NCI-H2107 treated with DMSO at 0.1 percent for 48 hours (cell line): ENCODE data around the gene SPAG5.

ENCODE experiments used
- DNase-seq: peaks from one replicate; lab custom pipeline; 2025; ENCODE audit not compliant: unreplicated experiment; lab: John Stamatoyannopoulos, UW

The SPAG5 gene

DNA sequence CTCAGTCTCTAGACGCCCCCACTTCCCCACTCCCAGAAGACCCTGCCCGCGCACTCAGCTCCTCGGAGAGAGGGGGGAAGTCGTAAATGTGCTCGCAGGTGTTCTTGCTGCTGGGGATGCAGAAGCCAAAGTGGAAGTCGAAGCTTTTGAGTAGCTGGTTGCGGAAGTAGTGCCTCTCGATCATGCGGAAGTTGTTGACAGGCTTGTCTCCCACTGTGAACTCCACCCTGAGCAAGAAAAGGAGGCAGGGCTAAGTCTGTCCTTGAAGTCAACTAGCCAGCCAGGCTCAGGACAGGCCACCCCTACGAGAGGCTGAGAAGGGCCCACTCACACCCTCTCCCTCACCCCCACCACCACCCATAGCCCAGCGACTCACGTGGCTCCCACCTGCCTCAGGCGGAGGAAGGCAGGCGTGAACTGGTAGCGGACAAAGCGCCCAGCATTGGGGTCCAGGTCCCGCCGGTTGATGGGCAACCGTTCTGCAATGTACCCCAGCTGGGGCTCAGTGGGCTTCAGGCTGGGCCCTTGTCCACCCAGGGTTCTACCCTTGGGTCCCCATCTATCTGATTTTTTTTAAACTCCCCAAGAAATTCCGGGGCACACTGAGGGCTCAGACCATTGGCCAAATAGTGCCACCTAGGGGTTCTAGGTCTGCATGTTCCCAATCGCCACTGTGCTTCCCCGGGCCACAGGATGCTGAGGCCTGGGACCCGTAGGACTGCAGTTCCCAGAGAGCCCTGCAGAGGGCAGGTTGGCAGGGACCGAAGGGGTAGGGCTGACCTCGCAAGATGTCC, 51.0 kb downstream of the SPAG5 start:
- DNase-seq = no peak

DNA sequence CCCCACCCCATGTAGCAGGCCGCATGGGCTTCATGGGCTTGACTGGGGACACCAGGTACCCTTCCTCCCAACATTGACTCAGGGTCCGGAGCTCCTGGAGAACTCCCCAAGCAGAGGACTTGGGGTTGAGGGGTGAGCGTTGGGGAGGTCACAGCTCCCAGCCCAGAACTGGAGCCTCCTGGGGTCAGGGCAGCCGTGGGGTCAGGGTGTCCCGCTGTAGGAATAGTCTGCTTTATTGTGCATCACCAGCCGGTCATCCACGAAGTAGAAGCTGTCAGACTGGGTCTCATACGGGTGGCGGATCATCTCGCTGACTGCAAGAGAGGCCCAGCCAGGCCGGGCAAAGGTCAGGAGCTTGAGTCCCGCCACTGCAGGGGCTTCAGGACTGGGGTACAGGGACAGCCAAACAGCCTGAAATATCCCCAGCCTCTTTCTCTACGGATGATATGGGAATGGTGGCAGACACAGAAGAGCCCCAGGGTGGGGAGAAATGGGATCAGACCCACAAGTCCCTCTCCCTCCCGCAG, 51.7 kb downstream of the SPAG5 start:
- DNase-seq = no peak

DNA sequence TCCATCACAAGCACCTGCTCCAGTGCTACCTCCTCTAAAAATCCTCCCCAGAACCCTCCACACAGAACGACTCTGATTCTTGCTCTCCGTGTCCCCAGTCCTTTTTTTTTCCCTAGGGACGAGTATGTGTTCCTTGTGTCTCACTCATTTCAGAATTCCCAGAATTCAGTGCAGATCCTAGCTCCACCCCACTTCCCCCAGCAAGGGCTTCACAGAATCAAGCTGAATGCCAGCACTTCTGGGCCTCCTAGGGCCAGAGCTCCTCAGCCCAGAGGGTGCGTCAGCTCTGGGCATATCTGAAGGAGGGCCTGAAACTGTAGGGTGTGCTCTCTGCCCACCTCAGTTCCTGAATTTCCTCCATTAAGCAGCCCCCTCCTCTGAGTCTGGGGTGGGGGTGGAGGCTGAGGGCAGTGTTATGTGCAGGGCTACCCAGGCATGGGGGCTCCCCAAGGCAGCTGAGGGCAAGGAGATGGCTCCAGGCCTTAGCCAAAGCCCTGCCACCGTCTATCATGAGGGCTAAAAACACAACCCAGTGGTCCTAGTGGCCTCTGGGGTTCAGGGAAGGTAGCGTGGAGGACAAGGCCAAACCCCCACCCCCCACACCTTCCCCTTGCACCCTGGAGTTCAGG, 52.9 kb downstream of the SPAG5 start:
- no peak for DNase-seq

DNA sequence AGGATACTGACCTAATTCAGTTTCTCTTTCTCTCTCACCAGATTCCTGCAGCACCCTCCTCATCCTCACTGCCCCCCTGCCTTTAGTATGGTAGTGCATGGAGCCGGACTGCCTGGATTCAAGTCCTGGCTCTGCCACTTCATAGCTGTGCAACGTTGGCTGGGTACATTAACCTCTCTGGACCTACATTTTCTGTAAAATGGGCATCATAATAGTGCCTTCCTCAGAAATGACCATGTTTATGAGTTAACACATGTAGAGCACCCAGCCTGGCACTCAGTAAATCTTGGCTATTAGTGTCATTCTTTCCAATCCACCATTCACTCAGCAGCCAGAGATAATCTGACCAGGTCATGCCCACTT, 53.7 kb downstream of the SPAG5 start:
- DNase-seq = no peak

DNA sequence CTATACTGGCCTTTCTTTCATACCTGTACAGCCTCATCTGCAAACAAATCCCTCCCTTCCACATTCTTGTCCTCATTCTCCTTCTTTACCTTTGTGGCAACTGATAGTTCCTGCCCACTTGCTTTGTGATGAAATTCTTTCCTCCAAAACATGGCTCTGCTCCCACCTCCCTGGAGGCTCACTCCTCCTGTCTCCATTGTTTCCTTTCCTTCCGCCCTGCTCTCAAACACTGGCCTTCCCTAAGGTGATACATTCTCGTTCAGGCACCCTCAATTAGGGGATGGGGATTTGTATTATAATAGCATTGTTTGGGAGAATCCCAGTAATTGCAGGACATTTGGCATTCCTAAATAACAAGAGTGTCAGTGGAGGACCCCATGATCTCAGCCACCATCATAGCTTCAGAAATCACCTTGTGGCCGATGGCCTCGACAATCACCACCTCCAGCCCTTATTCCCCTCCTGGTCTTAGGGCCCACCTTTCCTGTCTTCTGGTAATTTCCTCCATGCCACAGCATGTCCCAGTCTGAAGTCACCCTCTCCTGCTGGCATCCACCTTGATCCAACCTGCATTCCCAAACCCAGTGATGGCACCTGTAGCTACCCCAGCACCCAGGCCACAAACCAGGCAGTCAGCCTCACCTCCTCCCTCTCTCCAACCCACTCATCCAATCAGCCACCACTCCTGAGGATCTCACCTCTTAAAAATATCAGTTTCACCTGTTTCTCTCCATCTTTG, 54.3 kb downstream of the SPAG5 start:
- DNase-seq = no peak

DNA sequence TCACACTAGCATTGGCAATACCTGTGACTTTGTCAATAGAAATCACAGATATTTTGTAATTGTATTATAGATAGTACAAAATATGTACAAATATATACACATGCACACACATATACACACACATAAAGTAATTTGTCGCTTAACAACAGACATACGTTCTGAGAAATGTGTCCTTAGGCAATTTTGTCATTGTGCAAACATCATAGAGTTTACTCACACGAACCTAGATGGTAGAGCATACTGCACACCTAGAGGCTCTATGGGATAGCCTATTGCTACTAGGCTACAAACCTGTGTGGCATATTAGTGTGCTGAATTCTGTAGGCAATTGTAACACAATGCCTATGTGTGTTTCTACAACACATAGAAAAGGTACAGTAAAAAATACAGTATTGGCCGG, 57.4 kb downstream of the SPAG5 start:
- no peak for DNase-seq

DNA sequence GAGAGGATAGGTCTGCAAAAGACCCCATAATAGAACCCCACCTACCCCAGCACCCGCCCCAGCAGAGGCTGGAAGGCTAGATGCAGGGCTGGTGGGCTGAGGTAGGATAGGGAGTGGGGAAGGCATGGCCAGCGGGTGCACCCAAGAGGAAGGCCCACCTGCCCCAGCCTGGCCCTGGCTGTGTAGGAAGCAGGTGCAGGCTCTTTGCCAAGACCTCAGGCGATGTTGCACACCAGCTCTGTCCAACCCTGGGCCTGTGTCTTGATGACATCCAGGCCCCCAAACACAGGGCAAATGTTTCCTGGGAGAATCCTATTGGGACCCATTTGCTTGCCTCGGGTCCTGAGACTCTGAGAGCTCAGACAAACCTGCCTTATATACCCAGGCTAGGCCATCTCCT, 58.6 kb downstream of the SPAG5 start:
- no peak for DNase-seq

DNA sequence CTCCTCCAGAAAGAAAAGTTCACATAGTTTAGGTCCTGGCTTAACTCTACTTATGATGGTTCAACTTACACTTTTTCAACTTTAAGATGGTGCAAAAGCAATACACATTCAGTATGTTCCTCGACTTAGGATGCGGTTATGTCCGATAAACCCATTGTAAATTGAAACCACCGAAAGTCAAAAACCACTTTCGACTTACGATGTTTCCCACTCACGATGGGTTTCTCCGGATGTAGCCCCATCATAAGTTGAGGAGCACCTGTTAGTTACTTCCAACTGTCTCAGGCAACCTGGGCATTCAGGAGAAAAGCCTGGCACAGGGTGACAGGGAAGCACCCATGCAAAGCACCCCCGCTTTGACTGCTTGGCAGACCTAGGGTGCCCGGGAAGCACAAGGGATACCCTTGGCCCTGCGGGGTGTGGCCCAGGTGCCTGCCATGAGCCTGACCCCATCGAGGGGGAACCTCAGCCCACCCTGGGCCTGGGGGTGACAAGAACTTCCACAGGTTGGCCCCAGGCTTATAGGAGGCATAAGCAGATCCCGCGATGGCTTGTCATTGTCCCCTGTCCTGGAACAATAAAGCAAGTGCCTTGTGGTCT, 60.4 kb downstream of the SPAG5 start:
- DNase-seq = no peak

DNA sequence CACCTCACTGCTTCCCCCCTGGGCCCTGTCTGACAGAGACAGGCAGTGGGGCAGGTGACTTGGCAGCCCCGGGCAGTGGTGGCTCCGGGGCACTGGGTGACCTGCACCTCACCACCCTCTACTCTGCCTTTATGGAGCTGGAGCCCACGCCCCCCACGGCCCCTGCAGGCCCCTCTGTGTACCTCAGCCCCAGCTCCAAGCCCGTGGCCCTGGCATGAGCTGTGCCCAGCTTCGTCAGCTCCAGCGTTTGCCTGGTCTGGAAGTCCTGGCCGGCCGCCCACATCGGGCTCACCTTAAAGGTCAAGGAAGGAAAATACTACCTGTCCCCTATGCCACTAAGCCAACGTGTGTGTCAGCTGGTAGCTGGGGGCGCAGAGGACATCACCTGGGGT, 61.6 kb downstream of the SPAG5 start:
- DNase-seq = no peak

DNA sequence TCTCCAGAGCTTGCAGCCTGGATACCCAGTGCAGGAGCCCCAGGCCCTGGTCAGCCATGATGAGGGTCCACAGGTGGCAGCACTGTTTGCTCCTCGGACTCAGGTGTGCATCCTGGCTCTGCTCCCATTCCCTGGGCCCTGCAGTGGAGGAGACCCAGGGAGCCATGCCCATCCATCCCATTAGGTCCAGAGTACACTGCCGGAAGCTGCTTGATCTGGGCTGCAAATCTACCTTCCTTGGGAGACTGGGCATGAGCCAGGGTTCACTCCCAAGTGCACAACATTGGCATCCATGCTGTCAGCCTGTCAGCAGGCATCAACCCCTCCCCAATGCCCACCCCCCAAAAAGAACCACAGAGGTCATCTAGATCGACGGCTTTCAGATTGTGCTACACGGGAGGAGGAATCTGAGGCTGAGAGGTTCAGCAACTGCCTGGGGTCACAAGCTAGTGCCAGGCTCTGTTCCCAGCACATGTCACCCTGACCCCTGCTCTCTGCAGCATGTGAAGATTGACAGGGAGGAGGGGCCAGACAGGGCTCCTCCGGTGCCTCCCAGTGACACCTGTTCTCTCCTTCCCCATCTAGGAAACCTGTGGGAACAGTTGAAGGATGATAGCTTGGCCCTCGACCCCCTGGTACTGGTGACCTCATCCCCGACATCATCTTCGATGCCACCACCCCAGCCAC, 62.1 kb downstream of the SPAG5 start:
- no peak for DNase-seq

DNA sequence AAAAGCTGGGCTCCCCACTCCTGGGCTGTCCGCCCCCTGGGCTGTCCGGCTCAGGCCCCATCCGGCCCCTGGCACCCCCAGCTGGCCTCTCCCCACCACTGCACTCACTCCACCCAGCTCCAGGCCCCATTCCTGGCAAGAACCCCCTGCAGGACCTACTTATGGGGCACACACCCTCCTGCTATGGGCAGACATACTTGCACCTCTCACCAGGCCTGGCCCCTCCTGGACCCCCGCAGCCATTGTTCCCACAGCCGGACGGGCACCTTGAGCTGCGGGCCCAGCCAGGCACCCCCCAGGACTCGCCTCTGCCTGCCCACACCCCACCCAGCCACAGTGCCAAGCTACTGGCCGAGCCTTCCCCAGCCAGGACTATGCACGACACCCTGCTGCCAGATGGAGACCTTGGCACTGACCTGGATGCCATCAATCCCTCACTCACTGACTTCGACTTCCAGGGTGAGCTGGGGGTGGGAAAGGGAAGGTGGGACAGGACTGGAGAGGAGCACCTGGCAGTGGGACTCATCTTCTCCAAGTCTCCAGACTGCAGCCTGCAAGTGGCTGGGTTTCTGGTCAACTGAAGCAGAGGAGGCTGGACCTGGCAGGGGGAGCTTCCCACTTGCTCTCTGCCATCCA, 64.0 kb downstream of the SPAG5 start:
- DNase-seq = no peak

DNA sequence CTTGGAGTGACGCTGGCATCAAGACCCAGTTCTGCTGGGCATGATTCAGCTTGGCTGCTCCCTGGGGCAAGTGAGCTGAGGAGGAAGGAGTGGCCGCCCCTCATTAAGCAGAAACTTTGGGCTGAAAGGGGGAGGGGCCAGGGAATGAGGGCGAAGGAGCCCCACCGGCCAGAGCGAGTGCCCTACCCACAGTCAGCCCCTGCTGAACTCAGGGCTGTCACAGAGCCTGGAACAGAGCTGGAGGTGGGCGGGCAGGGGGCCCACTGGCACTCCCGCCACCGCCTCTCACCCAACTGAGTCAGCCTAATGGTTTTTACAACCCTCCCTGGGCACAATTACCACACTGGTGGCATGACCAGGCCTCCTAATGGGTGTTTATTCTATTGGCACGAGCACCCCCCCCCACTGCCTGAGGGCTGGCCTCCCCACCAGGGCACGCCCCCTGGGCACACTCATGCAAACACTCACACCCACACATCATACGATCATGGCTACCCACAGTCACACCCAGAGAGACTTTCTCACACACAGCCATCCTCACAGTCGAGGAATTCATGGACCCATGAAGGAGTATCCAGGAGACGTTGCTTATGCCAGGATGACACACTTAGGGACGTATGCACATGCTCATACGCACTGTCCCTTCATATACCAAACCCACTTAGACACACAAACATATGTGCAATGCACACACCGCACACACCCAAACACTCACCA, 65.6 kb downstream of the SPAG5 start:
- DNase-seq = no peak

DNA sequence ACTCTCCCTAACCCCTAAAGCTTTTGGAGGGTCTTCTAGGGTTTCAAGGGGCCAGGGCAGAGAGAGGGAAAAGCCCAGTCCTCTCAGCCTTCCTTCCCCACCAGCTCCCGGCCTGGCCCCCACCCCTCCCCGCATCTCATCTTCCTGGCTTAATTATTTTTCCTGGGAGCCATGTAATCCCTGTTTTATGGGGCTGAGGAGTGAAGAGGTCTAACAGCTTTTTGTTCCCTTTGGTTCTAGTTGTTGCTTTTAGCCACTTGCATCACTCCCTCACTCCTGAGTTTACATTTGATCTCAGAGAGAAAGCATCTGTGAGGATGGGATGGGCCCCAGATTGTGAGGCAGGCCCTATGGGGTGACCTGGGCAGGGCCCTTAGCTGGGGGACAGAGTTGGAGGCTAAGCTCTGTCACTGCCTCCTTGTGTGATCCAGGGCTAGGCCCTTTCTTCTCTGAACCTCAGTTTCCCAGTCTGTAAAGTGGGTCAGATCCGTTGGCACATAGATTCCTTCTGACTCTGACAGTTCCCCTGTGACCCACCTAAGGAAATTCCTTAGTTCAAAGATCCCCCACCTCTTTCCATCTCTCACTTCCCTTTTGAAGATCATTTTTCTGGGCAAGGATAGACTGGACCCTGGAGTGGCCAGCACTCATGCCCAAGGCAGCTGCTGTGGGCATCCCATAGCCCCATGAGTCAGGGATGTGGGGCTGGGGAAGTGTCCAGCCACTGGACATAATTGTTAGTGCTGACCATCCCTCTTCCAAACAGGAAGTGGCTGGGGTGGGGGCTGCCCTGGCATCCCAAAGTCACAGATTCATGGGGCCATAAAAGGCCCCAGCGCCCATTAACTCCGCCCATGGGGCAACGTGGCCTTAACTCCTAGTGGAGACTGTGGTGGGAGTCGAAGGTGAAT, 66.5 kb downstream of the SPAG5 start:
- DNase-seq = no peak

DNA sequence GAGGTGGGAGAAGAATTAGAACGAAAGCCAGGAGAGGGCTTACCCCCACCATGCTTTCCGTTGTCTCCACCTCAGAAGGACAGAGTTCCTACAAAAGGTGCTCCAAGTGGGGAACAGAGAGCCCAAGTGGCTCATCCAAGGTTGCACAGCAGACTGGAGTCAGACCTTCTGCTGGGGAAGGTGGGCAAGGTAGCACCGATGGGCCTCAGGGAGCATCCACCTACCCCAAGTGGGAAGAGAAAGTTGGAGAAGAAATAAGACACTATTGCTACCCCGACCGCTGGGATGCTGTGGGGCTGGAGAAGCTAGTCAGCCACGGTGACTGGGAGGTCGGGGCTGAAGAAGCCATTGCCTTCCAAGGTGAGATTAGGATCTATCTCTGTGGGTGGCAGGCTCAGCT, 67.9 kb downstream of the SPAG5 start:
- no peak for DNase-seq

DNA sequence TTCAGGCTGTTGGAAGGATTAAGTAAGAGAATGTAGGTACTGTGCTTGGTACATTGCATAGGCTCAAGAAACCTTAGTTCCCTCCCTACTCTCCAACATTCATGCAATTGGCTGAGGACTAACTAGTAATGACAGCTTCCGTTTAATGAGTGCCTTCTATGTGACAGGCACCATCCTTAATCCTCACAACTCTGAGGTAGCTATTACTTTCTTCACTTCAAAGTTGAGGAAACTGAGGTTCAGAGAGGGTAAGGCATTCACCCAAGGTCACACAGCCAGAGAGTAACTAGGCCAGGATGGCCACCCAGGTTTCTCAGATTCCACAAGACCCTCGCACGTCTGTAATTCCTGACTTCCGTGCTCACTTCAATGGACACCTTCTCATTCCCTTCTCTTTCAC, 68.6 kb downstream of the SPAG5 start:
- no peak for DNase-seq

DNA sequence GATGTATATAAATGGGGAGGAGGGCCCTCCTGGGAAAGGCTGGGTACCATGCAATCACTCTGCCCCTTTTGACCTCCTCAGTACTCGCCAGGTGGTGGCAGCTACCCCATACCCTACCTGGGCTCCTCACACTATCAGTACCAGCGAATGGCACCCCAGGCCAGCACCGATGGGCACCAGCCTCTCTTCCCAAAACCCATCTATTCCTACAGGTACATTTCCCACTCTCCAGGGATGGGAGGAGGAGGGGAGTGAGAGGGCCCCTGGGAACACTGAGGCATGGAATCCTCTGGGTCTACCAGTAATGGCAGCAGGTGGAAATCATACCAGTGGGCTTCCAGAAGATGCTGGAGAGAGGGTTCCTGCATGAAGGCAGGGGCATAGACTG, 69.8 kb downstream of the SPAG5 start:
- DNase-seq = no peak

DNA sequence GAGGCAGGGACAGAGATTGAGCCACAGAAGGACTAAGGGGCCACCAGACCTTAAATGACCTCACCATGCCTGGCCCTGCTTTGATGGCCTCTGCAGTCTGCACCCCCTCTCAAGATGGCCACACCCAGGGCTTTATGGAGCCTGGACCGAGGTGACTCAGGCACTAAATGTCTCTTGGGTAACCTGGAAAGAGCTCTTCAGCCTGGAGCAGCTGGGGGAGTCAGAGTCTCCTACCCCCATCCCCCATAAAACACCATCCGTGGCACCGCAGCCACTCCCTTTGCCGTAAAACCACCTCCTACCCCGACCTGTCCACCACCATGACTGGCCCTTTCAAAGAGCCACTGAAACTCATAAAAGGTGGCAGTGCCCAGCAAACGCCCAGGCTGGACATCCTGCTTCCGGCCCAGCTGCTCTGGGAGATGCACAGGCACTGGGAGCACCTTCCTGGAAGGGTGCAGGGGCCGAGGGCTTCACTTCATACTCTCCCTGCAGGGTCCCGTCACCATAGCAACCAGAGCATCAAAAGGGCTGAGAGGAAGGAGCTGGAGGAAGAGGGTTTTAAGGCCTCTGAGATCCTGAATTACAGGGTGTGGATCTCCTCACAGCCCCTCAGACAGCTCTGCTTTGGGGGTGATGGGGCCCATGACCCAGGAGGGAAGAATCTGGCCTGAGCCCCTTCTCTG, 70.4 kb downstream of the SPAG5 start:
- no peak for DNase-seq

DNA sequence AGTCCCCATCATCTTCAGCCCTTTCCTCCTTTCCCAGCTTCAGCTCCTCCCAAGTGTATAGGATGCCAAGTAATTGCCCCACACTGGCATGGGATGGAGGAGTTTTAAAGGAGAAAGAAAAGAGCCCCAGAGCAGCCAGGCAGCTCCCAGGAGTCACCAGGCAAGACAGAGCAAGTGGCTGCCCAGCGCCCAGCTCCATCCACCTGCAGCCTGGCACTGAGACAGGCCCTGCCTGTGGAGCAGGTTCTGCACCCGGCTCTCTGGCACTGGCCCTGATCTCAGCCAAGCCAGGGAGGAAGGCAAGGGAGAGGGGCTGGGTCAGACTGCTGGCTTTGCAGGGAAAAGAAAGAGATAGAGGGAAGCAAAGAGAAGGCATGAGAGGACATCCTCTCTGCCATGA, 71.0 kb downstream of the SPAG5 start:
- no peak for DNase-seq
